Fibroblast of skin of scalp (primary cell): Measurements from ENCODE around the gene CRADD.

Experiments
- DNase-seq: peaks from one replicate; pipeline ENCODE4 v3.0.0-alpha.2; 2013

Gene CRADD

GRCh38 chr12:93671044-93671443, 6.1 kb upstream of the CRADD start:
- no peak for DNase-seq

- no peak for DNase-seq
Observed at GRCh38 chr12:93673084-93673483, 4.1 kb upstream of the CRADD start.

- no peak for DNase-seq
Observed at GRCh38 chr12:93674386-93674785, 2.8 kb upstream of the CRADD start.

GRCh38 chr12:93676408-93677194, 574 bp upstream of the CRADD start:
- no peak for DNase-seq

GRCh38 chr12:93678779-93679178, 1.6 kb downstream of the CRADD start:
- no peak for DNase-seq

- no peak for DNase-seq
Observed at GRCh38 chr12:93679308-93679925, 2.2 kb downstream of the CRADD start.

- no peak for DNase-seq
Observed at GRCh38 chr12:93680006-93680405, 2.8 kb downstream of the CRADD start.

GRCh38 chr12:93682846-93683261, 5.7 kb downstream of the CRADD start:
- DNase-seq, result no peak

- DNase-seq, result no peak
Observed at GRCh38 chr12:93683410-93683809, 6.2 kb downstream of the CRADD start.

- no peak for DNase-seq
Observed at GRCh38 chr12:93684716-93685115, 7.5 kb downstream of the CRADD start.

GRCh38 chr12:93686572-93687356, 9.6 kb downstream of the CRADD start:
- DNase-seq, result no peak

GRCh38 chr12:93689076-93689834, 12.1 kb downstream of the CRADD start:
- DNase-seq, result no peak

GRCh38 chr12:93696462-93696861, 19.3 kb downstream of the CRADD start:
- no peak for DNase-seq

GRCh38 chr12:93698307-93699092, 21.3 kb downstream of the CRADD start:
- peak; percentile 38 for DNase-seq

GRCh38 chr12:93699271-93700145, 22.3 kb downstream of the CRADD start:
- DNase-seq, result peak; percentile 71

GRCh38 chr12:93702707-93703315, 25.6 kb downstream of the CRADD start:
- no peak for DNase-seq

- DNase-seq, result no peak
Observed at GRCh38 chr12:93704122-93704521, 26.9 kb downstream of the CRADD start.

- DNase-seq, result no peak
Observed at GRCh38 chr12:93704625-93705024, 27.4 kb downstream of the CRADD start.

GRCh38 chr12:93705237-93705636, 28.1 kb downstream of the CRADD start:
- no peak for DNase-seq

- no peak for DNase-seq
Observed at GRCh38 chr12:93706387-93706786, 29.2 kb downstream of the CRADD start.
